GM18519 (cell line): ENCODE data around the gene CLEC17A.
"Not testable (repeated sequence)": the region's sequence is repeated elsewhere in the genome, so short reads cannot be mapped to it uniquely, and the experiment has no call there.

ENCODE experiments used
- ATAC-seq: cut with Tn5 transposase; IDR thresholded peaks from one replicate; pipeline ENCODE4 v1.9.1; 2021; ENCODE audit warnings: mild to moderate bottlenecking, moderate library complexity; ENCODE audit not compliant: unreplicated experiment, low FRiP score

CLEC17A gene, protein sequence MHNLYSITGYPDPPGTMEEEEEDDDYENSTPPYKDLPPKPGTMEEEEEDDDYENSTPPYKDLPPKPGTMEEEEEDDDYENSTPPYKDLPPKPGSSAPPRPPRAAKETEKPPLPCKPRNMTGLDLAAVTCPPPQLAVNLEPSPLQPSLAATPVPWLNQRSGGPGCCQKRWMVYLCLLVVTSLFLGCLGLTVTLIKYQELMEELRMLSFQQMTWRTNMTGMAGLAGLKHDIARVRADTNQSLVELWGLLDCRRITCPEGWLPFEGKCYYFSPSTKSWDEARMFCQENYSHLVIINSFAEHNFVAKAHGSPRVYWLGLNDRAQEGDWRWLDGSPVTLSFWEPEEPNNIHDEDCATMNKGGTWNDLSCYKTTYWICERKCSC

DNA sequence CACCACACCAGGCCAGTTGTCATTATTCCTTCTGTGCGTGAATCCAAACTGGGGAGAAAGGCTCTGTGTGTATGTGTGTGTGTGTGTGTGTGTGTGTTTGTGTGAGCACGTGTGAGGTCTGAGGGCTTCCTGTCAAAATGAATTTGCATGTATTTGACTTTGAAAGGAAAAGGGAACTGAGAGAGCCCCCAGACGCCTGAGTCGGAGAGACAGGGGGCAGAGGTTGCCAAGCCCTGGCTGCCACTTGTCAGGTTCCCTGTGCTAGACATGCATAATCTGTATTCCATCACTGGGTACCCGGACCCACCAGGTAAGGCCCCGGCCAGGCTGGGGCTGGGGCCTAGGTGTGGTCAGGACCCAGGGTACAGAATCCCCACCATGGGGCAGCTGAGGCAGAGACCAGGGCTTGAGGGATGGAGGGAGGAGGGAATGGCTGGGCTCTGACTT is at the start of gene CLEC17A:
Gene CLEC17A, plus strand, starts transcription at position 191 of the 447 bp plus-strand sequence. Its CDS starts 77 bp downstream, at position 268.
- ATAC-seq, result no peak

GRCh38 chr19:14533450-14533849 is 49.4 kb upstream of the CLEC17A start:
- no peak for ATAC-seq

- ATAC-seq, result no peak
Observed at GRCh38 chr19:14536926-14537692, 45.8 kb upstream of the CLEC17A start.

DNA sequence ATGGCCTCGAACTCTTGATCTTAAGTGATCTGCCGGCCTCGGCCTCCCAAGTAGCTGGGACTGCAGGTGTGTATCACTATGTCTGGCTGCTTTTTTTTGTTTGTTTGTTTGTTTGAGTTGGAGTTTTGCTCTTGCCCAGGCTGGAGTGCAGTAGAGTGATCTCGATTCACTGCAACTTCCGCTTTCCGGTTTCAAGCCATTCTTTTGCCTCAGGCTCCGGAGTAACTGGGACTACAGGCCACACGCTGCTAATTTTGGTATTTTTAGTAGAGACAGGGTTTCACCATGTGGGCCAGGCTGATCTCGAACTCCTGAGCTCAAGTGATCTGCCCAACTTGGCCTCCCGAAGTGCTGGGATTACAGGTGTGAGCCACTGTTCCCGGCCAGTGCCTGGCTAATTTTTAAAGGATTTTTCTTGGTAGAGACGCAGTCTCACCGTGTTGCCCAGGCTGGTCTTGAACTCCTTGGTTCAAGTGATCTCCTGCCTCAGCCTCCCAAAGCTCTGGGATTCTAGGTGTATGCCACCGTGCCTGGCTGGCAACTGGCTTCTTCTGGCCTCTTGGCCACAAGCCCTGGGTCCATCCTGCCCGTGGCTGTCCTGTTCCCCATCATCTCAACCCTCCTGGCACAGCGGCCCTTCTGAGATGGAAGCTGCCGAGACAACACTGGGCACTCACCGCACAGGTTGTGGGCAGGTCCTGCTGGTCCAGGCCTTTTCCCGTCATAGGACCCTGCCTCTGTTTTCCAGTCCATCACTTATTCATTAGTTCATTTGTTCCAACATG is 42.0 kb upstream of the CLEC17A start:
- ATAC-seq, result no peak

DNA sequence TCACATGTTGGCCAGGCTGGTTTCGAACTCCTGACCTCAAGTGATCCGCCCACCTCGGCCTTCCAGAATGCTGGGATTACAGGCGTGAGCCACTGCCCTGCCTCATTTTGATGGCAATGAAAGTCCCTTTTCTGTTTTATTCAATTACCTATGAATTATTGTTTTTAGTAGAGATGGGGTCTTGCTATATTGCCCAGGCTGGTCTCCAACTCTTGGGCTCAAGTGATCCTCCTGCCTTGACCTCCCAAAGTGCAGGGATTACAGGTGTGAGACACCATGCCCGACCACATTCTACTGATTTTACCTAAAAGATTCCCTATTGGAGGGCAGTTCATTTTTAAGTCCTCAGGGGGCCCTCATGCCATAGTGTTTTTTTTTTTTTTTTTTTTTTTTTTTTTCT is 40.9 kb upstream of the CLEC17A start:
- ATAC-seq, result not testable (repeated sequence)

GRCh38 chr19:14542711-14543328 is 40.1 kb upstream of the CLEC17A start:
- no peak for ATAC-seq

DNA sequence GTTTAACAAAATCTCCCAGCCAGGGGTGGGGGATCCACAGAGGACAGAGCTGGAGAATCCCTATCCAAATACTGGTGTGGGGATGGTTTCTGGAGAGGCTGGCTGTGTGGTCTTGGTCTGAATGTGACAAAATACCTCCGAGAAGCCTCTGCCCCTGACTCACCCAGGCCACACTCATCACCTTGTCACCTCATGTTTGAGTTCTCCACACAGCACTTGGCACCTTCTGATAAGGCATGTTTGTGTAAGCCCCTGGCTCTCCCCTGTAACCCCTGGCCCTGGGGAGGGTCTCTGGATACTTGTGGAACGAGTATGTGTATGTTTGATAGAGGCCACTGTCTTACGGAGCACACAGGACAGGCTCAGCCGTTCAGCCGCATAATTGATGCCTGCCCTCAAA is 38.8 kb upstream of the CLEC17A start:
- no peak for ATAC-seq

- no peak for ATAC-seq
Observed at GRCh38 chr19:14544977-14545715, 37.7 kb upstream of the CLEC17A start.

DNA sequence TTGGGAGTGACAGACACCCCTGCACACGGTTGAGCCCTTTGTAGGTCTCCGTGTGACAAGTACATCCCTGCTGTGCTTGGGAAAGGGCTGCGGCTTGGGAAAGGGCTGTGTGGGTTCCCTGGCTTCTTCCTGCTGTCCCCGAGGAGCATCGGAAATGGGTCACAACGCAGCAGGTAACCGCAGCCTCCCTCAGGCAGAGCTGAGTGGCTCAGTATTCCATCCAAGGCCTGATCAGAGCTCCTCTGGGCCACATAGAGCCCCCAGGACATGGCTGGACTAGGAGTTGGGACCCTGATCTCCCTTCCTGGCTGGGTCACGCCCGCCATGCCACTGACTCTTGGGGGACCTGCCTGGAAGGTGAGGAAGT is 37.2 kb upstream of the CLEC17A start:
- ATAC-seq, result no peak

GRCh38 chr19:14550201-14550754 is 32.6 kb upstream of the CLEC17A start:
- ATAC-seq, result no peak

DNA sequence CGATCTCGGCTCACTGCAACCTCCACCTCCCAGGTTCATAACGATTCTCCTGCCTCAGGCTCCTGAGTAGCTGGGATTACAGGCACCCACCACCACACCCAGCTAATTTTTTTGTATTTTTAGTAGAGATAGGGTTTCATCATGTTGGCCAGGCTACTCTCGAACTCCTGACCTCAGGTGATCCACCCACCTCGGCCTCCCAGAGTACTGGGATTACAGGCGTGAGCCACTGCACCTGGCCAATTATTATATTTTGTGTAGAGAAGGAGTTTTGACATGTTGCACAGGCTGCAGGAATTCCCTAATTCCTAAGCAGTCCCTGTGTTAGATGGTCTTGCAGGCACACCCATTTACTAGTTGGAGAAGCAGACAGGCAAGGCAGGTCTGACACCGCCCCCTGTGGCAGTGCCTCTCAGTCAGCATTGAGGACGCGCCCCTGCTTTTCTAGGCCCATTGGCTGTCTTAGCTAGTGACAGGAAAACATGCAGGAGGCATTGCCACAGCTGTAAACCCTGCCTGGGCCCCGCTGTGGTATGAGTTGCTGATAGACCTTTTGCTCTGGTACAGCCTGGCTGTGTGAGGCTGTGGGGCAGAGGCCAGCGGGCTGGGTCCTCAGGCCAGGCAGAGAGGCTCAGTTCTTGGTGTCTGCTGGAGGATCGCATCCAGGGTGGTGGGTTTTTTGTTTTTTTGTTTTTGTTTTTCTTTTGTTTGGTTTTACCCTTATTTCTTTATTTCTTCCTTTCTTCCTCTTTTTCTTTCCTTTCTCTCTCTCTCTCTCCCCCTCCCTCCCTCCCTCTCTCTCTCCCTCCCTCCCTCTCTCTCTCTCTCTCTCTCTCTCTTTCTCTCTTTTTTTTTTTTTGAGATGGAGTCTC is 31.5 kb upstream of the CLEC17A start:
- ATAC-seq, result not testable (repeated sequence)

GRCh38 chr19:14552006-14552360 is 30.9 kb upstream of the CLEC17A start:
- not testable (repeated sequence) for ATAC-seq

DNA sequence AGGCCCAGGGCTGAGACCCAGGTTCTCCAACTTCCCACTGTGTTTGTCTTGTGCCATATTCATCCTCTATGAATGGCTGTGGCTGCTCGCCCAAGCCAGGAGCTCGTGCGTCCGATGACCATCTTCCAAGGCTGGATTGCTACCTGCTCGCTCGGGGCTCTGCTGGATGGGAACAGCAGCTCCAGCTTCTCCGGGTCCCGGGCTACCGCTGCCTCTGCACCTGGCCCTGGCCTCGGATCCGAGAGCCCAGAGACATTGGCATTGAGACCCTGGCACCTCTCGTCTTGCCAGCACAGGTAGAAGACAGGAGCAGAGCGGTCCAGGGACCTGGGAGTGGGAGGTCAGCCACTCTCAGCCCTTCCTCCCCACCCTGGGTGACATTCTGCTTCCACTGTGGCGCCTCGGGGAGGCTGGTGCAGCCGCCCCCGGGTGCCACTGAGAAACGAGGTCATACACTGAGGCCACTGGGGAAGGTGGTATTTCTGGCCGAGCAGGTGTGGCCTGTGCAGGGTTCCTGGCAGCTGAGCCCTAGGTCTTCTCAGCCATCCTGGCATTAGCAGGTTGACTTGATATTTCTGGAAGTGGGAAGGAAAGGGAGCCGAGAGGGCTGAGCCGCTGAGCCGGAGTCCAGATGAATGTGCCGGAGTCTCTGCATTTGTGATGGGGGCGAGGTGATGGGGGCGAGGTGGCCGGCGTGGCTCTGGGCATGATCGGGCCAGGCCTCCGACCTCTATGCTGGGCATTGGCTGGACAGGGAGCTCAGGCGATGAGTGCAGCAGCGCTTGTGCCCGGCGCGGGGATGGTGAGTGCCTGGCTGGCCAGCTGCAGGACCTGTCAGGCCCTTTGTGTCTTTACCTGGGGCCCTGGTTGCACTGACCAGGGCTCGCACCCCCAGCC is 29.6 kb upstream of the CLEC17A start:
- no peak for ATAC-seq

DNA sequence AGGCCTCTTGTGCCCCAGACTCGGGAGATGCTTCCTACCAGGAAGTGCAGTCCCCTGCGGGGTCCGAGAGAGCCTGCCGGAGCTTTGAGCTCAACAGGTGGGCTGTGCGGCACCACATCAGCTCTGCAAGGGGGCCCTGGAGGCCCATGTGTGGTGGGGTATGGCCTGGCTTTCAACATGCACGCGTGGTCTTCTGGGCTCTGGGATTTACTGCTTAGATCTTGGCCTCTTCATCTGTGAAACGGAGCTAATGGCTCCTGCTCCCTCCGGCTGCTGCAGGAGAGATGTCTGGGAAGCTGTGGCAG is 29.0 kb upstream of the CLEC17A start:
- no peak for ATAC-seq

DNA sequence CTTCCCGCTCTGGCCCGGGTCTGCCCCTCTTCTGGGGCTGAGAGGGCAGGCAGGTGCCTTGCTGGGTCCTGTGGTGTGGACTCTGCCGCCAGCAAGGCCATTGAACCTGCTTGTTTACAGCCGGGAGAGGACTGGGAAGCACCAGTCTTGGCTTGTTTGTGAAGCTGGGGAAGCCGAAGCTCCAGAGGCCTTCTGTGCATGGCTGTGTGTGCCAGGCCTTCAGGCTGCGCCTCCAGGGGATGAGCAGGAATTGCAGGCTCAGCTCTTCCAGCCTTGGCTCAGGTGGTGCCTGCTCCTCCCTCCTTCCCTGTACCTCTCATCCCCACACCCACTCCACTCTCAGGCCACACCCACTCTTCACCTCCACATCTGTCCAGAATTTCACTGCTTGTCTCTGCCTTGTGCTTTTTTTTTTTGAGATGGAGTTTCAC is 28.5 kb upstream of the CLEC17A start:
- no peak for ATAC-seq

DNA sequence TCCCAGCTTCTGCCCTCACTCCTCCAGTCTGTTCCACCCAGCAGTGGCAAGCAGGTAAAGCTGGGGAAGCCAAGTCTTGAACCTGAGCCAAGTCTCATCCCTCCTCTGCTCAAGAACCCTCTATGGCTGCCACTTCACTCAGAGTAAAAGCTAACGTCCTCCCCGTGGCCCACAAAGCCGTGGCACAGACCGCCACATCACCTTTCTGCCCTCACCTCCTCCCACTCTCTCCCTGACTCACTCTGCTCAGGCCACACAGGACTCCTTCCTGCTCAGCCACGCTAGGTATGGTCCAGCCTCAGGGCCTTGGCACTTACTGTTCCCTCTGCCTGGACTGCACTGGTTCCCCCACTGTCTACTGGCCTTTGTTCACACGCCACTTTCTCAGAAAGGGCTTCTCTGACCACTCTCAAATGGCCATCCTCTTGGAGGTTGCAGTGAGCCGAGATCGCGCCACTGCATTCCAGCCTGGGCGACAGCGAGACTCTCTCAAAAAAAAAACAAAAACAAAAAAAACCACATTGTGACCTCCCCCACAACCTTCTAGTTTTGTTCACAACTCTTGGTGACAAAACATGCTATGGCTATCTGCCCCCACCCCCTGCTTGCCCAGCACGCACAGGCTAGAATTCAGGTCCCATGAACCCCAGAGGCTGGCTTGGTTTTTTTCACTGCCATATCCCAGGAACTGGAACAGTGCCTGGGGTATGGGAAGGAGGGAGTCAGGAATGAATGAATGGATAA is 26.8 kb upstream of the CLEC17A start:
- ATAC-seq, result no peak

GRCh38 chr19:14556662-14557188 is 26.2 kb upstream of the CLEC17A start:
- ATAC-seq, result no peak
